Posterior vena cava (tissue), 2 donors: Measurements from ENCODE around the gene OR8A1. TPM values are rescaled to one million over a fixed set of nuclear protein-coding genes. Genes with fewer than 3 reads are reported as not detected.
"Not testable (repeated sequence)": the region's sequence is repeated elsewhere in the genome, so short reads cannot be mapped to it uniquely, and the experiment has no call there.

Experiments
- DNase-seq: peaks from one replicate; pipeline ENCODE4 v3.0.0-alpha.2; 2020; ENCODE audit warnings: low spot score
- intact Hi-C, 2 donors: fragments of 100-400 bp; cut with DNase I; formaldehyde crosslinking; loops; one replicate each; pipeline versions ENCODE4 v1.14.1 to v1.14.2; 2022 to 2023
- total RNA-seq, 2 donors: library from RNA; stranded (reverse); fragmentation: NEBNext Ultra II Directional; extraction: Animal tissue kit (Norgen Biotek cat#: 25700); gene quantifications; one replicate each; pipeline ENCODE4 v1.2.1, GENCODE V29; 2021
- donor health status: DM: yes; HTN: yes; CAD: no.
- donor health status: DM: yes; HTN: yes; CAD: no.

The OR8A1 gene
- total RNA-seq, 2 donors from 2014 or later = 0.19 TPM; not detected in 1

DNA sequence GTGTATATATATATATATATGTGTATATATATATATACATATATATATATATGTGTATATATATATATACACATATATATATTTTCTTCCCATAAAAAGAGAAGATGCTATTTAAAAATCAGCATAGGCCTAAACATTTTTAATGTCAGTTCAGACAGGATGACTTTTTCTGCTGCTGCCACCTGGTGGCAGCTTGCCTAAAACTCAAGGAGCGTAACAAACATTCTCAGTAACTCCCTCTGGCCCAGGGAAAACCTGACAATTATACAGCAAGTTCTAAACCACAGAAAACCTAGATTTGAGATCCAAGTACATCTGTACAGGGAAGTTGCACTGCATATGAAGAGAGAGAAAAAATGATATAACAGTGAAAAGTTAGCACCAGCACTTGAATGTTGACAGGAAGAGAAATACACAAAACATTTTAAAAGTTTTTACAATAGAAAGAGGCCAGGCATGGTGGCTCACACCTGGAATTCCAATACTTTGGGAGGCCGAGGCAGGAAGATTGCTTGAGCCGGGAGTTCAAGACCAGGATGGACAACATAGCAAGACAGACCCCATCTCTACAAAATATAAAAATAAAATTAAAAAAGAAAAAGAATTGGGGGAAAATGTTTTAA lies 16.6 kb downstream of the OR8A1 start:
- intact Hi-C loops = loop anchor here (10.0 kb wide), 2 partner anchors 172 to 512 kb away; no protein-coding TSS in a partner anchor

DNA sequence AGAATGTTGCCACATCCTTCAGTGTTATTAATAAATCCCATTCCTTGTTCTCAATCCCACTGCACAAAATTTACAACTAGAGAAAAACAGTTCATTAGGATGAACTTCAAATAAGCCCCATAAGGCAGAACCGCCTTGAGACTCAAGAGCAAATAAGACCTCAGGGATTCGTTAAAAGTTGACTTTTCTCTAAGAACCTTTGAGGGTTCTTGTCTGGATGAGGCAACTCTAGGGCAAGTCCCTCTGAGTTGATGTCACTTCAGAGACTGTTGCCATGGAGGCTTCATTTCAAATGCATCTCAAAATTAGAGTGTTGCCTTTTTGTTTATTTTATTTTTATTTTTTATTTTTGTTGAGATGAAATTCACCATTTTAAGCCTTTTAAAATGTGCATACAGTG lies 21.6 kb downstream of the OR8A1 start:
- intact Hi-C loops = no loop called here
- no peak for DNase-seq

More for the DNA sequence above, 16.6 kb downstream of the OR8A1 start:
- DNase-seq = no peak

DNA sequence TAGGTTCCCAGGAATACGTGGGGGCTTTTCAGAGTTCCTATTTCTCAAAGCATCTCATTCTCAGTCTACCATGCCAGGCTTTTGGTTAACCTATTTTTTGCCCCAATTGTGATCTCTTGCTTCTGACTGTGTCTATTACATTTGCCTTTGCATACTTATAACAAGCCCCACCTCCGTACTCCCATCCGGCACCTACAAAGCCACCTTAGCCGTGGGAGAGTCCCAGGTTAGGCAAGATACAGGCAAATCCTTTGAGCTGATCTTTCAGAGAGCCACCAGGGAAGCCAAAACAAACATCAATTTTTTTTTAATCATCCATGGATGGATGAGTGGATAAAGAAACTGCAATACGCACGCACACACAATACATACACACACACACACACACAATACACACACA lies 22.8 kb downstream of the OR8A1 start:
- intact Hi-C loops = no loop called here
- no peak for DNase-seq

DNA sequence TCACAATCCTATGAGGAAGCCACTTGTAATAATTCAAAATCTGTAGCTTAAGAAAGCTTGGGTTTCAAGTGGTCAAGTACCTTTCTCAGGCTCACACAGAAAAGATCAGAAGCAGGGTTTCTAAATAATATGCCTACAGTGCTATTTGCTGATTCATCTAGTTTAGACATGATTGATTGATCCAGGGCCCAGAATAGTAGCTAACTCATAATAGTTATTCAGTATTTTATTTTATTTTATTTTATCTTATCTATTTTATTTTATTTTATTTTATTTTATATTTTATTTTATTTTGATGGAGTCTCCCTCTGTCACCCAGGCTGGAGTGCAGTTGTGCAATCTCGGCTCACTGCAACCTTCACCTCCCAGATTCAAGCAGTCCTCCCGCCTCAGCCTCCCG lies 25.5 kb downstream of the OR8A1 start:
- DNase-seq = no peak
- intact Hi-C loops = no loop called here

DNA sequence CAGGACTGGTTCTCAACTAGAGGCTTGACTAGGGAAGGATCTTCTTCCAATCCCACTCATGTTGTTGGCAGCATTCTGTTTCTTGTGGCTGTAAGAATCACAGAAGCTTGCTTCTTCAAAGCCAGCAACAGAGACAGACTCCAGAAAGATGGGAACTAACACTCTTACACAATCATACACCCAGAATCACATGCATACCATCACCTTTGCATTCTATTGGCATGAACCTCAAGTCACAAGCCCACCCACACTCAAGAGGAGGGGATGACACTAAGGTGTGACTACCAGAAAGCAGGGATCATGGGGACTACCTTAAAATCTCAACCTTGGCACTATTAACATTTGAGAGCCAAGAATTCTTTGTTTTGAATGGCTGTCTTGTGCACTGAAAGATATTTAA lies 27.8 kb downstream of the OR8A1 start:
- DNase-seq = no peak
- intact Hi-C loops = no loop called here

DNA sequence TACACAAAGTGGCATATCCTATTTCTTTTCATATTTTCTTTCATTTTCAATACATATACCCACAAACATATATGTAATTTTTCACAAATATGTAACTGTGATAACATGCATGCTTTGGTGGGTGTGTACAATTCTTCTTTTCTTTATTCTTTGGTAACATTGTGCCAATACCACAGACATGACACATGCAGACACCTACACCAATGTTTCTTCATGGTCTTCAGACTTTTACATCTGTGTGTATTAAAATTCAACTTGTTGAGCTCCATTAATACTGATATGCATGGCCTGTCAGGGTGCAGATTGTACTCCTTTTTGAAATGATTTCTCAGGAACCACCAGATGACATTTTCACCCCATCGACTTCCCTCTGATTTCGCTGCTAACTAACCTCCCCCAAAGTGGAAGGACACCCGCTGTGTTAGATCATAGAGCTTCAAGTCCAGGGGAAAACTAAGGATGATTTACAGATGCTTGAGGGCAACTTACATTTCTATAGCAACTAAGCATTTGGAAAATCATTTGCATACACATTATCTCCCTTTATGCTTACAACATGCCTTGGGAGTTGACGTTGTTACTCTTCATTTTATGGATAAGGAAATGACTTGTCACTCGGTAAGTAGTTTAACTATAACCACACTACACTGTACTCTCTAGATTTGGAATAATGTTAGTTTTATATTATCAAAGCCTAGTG lies 31.0 kb downstream of the OR8A1 start:
- intact Hi-C loops = no loop called here
- DNase-seq = no peak

- intact Hi-C loops = no loop called here
- DNase-seq = no peak
Measured at GRCh38 chr11:124602193-124602592, 32.4 kb downstream of the OR8A1 start.

GRCh38 chr11:124602723-124603122 lies 32.9 kb downstream of the OR8A1 start:
- intact Hi-C loops, DNase-seq: not testable (repeated sequence)

GRCh38 chr11:124605719-124606118 lies 35.9 kb downstream of the OR8A1 start:
- DNase-seq = no peak
- intact Hi-C loops = no loop called here

DNA sequence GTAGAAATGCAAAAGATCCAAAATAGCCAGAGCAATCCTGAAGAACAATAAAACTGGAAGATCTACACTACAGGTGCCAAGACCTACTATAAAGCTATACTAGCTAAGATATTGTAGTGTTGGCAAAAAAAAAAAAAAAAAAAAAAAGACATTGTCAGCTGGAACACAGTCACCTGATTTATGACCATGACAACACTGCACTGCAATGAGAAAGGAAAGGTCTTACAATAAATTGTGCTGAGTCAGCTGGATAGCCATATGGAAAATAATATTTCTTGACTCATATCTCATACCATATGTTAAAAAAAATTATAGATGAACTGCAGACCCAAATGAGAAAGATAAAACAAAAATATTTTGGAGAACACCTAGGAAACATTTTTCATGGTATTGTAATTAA lies 38.4 kb downstream of the OR8A1 start:
- no peak for DNase-seq
- intact Hi-C loops = no loop called here

DNA sequence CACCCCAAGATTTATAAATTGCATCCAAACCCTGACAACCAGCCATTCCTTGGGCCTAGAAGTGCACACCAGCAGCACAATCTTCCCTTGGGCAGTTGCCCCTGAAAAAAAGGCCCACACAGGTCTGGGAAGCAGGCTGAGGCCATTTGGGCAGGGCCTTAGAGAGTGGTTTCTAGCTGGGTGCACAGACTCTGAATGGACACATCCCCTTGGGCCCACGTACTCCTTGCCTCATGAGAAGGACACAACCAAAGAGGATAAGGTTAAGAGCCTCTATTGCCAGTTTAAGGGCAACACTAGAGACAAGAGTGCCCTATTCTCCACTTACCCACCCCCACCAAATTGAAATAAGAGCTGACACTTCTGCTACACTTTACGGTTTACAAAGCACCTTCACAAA lies 40.5 kb downstream of the OR8A1 start:
- intact Hi-C loops = no loop called here
- DNase-seq = no peak

DNA sequence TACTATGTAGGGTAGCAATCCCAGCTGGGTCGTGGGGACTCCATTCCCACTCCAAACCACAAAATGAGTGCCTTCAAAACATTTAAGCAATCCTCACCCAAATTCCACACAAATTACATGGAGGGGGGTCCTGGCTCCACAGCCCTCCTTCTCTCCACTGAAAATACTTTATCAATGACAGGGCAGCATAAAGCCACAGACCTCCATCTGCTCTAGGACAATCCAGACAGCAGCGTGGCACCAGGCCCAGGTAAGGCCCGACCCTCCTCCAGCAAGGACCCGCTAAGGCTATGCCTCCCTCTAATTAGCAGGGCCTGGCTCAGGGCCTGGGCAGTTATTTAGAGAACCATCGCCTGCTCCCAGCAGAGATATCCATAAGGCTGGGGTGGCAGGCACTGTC lies 41.3 kb downstream of the OR8A1 start, which contains the start of gene PANX3:
TSS of gene PANX3 (plus strand) at position 365 of the 400 bp plus-strand sequence. CDS start 129 bp downstream, outside the sequence.
- DNase-seq = no peak
- intact Hi-C loops = no loop called here

GRCh38 chr11:124612045-124612444 lies 42.2 kb downstream of the OR8A1 start:
- intact Hi-C loops = no loop called here
- no peak for DNase-seq

DNA sequence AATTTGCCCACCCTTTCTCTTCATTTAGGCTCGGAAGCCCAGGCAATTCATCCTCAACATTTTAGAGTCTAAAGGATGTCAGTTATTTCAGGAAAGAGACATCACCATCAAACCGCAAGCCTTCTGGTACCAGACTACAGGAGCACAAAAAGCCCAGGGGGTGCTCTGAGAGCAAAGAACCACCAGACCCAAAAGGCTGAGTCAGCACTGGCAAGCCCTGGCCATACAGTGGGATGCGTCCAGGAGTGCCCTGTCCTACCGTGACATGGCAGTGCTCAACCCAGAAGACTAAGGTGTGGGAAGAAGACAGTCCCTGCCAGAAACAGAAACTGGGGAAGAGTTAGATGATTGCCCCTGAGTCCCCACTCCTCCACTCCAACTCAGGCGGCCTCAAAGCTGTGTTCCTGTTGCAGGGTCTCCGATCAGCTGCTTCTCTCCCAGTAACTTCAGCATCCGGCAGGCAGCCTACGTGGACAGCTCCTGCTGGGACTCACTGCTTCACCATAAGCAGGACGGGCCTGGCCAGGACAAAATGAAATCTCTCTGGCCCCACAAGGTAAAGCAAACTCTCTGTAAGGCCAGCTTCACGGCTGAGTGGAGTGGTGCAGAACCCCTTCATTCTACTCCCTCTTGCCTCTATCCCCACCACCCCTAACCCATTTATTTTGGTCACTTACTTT lies 42.9 kb downstream of the OR8A1 start:
- no peak for DNase-seq

GRCh38 chr11:124618863-124619262 lies 49.1 kb downstream of the OR8A1 start:
- no peak for DNase-seq
- intact Hi-C loops = no loop called here

More for the DNA sequence above, 42.9 kb downstream of the OR8A1 start:
- intact Hi-C loops = no loop called here

Other genes starting within 250 kb of the OR8A1 start
- gene OR8D2, start 249.8 kb upstream of the OR8A1 start, total RNA-seq = not detected
- not detected for gene OR8B2, start 185.5 kb upstream of the OR8A1 start, total RNA-seq
- not detected for gene OR8B3, start 171.0 kb upstream of the OR8A1 start, total RNA-seq
- not detected for gene OR8B4, start 145.1 kb upstream of the OR8A1 start, total RNA-seq
- not detected for gene OR8B8, start 124.3 kb upstream of the OR8A1 start, total RNA-seq
- not detected for gene OR8B12, start 26.3 kb upstream of the OR8A1 start, total RNA-seq
- not detected for gene PANX3, start 41.4 kb downstream of the OR8A1 start, total RNA-seq
- 10 to 100 TPM; 27.0 to 30.2 TPM for gene TBRG1, start 52.9 kb downstream of the OR8A1 start, total RNA-seq
- gene SIAE, start 103.7 kb downstream of the OR8A1 start, total RNA-seq = 10 to 100 TPM in 1 of 2 donors, 1 to 10 TPM in 1; 6.4 to 16.8 TPM
- gene SPA17, start 103.9 kb downstream of the OR8A1 start, total RNA-seq = 1 to 10 TPM; 3.4 to 4.0 TPM
- 1 to 10 TPM; 5.1 to 7.6 TPM for gene NRGN, start 169.9 kb downstream of the OR8A1 start, total RNA-seq
- 1 to 10 TPM; 1.1 to 1.2 TPM for gene VSIG2, start 182.3 kb downstream of the OR8A1 start, total RNA-seq
- gene ESAM, start 192.3 kb downstream of the OR8A1 start, total RNA-seq = 10 to 100 TPM; 71.5 to 76.9 TPM
- 10 to 100 TPM; 12.6 to 13.0 TPM for gene MSANTD2, start 230.4 kb downstream of the OR8A1 start, total RNA-seq